Effector CD4-positive, alpha-beta T cell (primary cell): Measurements from ENCODE around the gene COL7A1.

Source experiments
- DNase-seq: peaks from one replicate; pipeline ENCODE4 v3.0.0-alpha.2; 2020

Gene COL7A1

DNA sequence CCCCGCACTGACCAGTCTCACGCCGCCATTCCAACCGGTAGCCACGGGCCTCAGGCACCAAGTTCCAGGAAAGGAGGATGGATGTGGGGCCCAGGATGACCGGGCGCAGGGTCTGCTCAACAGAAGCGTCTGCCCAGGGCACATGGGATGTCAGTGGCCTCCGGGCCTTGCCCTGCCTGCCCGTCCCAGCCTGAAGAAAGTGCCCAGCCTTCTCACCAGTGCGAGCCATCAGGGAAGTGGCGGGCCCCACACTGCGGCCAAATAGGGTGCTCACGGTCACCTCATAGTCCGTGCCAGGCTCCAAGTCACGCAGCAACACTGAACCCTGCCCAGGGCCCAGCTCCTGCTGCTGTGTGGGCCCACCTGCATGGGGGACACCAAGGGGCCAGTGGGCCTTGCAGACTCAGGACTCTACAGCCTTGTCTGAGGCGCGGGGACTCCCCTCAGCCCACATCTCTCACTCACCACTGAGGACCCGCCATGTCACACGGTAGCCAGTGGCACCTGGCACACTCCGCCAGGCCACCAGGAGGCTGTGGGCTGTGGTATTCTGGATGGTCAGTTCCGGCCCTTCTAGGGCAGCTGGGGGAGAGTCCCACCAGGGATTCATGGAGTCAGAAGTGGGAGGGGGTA, 3.1 kb downstream of the COL7A1 start:
- no peak for DNase-seq

DNA sequence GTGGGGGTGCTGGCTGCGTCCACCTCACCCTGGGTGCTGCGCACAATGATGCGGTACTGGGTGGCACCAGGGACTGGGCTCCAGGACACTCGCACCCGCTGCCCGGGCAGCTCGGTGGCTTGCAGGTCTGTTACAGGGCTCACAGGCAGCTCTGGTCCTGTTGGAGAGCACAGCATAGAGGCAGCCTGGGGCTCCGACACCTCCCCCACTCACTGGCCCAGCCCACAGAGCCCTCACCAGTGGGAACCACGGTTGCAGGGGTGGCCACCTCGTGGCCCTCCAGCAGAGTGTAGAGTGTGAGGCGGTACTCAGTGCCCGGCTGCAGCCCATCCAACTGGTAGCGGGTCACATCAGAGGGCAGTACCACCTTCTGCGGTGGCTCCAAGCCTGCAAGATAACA, 3.7 kb downstream of the COL7A1 start:
- no peak for DNase-seq

DNA sequence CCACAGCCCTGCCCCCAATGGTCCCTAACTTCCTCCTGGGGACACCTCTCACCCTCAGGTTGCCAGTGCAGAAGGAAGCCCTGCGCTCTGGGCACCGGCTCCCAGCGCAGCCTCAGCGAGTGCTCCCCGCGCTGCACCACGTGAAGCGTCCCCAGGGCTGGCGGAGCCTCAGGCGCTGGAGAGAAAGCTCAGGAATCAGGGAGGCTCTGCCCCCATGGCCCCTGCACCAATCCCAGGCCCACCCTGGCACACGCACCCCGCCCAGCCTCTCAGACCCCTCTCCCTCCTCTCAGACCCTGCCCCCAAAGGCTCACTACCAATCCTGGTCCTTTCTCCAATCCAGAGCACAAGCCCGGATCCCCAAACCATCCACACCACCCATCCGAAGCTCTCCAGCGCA, 6.9 kb downstream of the COL7A1 start:
- no peak for DNase-seq

DNA sequence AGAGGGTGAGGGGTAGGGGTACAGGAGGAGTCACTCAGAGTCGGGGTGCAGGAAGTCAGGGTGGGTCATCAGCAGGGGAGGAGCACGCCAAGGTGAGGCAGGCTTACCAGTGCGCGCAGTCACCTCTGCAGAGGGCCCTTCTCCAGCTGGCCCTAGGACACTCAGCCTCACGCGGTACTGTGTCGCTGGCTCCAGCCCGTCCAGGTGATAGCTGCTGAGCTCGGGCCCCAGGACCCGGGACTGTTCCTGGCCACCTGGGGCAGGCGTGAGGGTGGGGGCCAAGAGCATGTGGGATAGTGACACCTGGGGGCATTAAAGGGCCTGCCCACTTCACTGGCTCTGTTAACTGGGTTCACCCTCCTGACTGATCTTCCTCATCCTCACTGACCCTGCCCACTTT, 7.4 kb downstream of the COL7A1 start:
- no peak for DNase-seq

DNA sequence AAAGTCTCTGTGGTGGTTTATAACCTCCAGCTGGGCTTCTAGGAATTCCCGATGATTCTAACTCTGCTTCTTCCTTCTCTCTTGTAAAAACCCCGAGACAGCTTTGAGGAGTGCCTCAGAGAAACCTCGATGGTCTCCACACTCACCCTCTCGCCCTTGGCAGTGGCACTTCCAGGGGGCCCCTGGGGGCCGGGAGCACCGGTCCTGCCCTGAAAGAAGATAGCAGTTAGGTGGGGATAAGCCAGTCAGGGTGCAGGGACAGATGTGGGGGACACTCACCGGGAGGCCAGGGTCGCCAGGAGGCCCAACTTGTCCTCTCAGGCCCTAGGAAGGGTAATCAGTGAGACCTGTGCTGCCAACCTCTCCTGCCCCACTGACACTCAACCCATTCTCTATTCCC, 9.7 kb downstream of the COL7A1 start:
- DNase-seq, result no peak

DNA sequence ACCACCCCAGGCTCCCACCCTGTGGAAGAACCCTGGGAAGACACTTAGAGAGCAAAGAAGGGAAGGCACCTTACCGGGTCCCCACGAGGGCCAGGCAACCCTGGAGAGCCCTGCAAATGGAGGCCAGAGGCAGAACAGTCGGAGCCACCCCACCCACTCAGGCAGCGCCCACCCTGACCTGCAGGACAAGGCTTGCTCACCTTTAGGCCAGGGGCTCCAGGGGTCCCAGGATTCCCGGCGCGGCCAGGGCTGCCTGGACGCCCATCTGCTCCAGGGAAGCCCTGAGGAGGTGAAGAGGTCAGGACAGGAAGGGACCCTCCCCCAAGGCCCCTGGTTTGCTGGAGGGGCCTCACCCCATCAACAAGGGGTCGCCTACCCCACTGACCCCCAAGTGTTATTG, 10.3 kb downstream of the COL7A1 start:
- no peak for DNase-seq

DNA sequence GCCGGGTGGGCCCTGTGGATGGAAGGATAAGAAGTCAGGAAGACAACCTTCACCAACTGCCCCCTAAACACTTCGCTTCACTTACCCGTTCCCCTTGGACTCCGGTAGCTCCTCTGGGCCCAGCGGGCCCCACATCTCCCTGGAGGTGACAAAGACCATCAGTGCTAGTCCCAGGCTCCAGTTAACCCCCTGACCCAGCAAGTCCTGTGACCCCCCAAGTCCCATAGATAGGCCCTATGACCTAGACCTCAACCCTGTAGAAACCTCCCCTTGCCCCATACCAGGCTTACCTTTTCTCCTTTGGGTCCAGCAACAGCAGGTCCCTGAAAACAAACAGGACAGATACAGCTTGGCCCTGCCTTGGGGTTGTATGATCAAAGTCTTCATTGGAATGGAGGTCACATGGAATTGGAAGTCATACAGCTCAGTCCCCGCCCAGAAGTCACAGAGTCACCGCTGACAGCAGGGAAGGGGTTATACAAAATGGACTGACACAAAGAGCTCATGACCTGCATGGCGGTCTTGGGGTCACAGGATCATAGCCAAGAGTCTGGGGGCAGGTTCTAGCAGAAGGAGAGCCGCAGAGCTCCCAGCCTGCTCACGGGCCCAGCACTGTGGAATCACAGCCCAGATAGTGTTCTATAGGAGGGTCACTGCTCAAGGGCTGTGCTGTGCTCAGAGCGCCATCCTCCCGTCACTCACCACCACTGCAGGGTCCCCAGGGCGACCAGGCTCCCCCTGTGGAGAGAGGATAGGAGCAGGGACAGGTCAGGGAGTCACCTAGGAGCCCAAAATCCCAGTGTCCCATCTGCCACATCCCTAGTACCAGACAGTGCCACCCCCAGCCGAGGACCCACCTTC, 13.3 kb downstream of the COL7A1 start:
- DNase-seq, result no peak

DNA sequence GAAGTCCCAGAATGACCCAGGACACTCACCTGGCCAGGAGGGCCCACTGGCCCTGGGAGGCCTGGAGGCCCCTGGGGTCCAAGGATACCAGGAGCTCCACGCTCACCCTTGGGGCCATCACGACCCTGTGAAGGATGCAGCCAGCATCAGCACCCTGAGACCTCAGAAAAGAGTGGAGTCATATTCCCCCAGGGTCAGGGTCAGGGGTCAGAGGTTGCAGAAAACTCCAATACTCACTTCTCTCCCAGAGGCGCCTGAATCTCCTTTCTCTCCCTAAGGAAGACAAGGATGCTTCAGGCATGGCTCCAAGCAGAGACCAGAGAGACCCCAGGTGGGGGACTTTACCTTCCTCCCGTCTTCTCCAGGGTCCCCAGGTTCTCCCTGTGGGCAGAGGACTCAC, 18.5 kb downstream of the COL7A1 start:
- no peak for DNase-seq

DNA sequence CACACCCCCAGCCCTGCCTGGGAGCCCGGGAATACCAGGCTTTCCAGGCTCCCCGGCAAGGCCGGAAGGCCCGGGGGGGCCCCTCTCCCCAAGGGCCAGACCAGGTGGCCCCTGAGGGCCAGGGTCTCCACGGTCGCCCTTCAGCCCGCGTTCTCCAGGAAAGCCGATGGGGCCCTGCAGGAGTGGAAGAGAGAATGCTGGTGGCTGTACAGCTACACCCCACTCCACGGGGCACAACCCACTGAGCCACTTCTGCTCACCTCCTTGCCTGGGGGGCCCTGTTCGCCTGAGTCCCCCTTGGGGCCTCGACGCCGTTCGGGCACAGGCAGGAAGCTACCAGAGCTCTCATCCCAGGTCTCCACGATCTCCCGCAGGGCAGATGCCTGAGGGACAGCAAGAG, 19.8 kb downstream of the COL7A1 start:
- no peak for DNase-seq

DNA sequence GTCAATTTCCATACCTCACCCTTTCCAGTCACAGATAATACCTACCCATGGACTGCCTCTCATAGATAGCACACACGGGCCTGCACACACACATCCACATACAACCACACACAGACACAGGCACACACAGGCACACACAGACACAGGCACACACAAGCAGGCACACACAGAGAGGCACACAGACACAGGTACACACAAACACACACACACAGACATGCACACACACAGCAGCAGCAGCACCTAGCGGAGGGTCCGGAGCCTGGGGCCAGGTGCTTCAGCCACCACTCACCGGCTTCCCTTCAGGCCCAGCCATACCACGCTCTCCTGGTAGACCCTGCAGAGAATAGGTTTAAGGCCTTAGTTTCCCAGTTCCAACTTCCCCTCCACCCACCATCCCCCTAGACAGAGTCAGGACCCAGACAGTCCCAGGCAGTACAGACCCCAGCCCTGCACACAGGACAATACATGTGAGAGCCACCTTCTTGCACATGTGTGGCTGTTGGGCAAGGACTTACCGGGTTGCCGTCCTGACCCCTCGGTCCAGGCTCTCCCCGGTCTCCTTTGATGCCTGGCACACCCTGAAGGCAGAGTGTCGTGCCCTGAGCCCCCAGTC, 21.1 kb downstream of the COL7A1 start:
- DNase-seq, result no peak

DNA sequence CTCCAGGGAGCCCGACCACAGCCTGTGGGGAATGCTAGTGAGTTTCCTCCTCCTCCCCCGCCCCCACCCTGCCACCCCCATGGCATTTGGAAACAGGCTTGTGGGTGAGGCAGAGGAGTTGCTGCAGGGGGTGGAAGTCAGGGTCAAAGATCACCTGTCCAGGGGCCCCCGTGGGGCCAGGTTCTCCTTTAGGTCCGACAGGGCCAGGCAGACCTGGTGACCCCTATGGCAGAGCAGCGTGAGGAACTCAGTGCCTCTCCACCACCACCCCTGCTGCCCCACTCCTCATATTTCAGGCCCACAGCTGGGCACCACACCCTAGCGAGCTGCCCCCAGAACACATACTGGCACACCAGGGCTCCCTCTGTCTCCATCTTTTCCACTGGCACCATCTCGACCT, 22.6 kb downstream of the COL7A1 start:
- DNase-seq, result no peak

DNA sequence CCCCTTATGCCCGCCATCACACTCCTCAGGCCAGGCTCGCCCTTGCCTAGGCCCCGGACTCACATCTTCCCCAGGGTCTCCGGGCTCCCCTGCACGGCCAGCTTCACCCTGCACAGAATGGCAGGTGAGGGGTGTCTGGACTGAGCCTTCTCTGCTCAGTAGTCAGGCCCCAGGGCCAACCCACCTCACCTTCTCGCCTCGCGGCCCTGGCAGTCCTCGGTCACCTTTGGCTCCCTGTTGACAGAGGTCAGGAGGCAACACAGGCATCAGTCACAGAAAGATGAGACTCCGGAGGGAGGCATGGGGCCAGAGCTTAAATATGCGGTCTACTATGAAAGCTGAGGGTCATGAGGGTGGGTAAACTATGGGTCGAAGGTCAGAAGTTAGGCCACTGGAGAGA, 23.2 kb downstream of the COL7A1 start:
- no peak for DNase-seq

DNA sequence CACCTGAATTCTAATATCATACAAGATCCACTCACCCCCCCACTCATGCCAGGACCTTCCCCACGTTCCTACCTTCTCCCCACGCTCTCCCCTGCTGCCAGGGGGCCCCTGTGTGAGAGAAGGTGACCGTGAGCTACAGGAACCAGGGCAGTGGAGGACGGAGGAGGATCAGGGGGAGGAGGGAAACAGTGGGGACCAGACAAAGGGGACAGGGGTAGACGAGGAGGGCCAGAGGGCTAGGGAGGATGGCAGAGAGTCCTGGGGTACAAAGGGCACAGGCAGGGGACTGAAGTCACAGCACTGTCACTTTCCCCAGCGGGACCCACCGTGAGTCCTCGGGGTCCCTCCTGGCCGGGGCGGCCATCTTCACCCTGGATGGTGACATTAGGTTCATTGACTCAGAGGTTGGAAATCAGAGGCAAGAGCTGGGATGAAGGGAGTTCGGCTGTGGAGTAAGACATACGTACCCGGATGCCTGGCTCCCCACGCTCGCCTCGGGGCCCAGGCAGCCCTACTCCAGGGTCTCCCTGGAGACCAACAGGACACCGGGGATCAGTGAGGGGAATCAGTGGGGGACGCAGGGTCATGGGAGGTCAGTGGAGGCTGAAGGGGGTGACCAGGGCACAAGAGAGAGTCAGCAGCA, 25.2 kb downstream of the COL7A1 start:
- no peak for DNase-seq

DNA sequence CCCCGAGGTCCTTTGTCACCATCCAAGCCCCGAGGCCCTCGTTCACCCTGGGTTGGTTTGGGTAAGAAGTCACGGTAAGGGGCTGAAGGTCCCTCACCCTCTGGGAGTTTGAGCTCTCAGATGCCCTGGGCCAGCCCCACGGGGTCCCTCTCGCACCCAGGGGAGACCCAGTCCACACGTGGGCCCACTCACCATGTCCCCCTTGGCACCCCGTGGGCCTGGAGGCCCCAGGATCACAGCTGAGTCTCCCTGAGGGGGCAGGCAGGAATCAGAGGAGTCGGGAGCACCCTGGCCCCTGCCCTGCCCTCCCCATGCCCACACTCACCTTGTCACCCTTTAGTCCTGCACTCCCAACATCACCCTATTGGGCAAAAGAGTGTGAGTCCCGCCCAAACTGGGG, 25.7 kb downstream of the COL7A1 start:
- DNase-seq, result no peak

DNA sequence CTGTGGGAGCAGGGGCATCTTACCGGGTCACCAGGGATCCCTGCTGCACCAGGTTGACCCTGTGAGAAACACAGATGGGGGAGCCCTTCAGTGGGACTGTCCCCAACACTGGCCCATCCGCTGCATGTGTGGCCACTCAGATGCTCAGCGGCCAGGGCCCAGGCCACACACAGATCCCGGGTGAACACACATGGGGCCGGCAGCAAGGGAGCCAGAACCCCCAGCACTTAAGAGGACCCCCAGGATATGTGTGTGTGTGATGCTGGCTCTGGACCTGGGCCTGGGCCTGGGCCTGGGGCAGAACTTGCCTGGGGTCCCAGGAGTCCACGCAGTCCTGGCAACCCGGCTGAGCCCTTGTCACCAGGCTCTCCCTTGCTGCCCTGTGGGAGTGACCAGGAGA, 26.7 kb downstream of the COL7A1 start:
- DNase-seq, result no peak

DNA sequence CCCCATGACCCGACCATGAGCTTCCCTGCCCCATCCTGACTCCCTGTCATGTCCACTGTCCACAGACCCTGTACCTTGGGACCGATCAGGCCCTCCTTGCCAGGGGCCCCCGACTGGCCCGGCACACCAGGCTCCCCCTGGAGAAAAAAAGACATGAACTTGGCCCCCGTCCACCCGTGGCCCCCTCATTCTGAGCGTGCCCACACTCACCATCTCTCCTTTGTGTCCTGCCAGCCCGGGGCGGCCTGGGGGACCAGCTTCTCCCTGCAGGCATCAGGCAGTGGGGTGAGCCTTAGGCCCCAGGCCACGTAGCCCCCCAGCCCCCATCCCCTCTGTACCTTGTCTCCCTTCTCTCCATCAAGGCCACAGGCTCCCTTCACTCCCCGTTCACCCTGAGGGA, 27.6 kb downstream of the COL7A1 start:
- no peak for DNase-seq

DNA sequence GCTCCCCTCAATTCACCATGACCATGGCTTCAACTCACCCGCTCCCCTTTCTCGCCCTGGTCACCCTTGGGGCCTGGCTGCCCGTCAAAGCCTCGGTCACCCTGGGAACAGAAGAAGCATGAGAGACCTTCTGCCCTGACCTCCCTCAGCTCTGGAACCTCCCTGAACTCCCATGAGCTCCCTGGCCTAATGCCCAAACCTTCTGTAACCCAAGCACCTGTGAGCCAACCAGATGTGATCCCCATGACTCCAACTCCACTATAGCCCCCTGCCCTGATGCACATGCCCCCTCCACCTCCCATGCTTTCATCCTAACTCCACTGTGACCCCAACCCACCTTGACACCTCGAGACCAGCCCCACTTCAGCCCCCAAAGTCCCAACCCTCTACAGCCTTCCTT, 28.0 kb downstream of the COL7A1 start:
- DNase-seq, result no peak

DNA sequence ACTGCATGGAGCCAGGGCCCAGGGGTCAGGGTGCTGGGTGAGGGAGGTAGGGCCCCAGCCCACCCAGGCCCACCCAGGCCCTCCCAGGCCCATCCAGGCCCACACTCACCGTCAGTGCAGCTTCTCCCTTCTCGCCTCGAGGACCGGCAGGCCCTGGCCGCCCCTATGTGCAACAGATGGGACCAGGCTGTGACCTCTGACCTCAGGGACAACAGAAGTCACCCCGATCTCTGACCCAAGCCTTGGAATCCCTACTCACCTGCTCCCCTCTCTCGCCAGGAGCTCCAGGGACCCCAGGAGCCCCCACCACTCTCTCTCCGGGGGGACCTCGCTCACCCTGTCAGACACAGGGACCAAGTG, 28.7 kb downstream of the COL7A1 start:
- DNase-seq, result no peak

DNA sequence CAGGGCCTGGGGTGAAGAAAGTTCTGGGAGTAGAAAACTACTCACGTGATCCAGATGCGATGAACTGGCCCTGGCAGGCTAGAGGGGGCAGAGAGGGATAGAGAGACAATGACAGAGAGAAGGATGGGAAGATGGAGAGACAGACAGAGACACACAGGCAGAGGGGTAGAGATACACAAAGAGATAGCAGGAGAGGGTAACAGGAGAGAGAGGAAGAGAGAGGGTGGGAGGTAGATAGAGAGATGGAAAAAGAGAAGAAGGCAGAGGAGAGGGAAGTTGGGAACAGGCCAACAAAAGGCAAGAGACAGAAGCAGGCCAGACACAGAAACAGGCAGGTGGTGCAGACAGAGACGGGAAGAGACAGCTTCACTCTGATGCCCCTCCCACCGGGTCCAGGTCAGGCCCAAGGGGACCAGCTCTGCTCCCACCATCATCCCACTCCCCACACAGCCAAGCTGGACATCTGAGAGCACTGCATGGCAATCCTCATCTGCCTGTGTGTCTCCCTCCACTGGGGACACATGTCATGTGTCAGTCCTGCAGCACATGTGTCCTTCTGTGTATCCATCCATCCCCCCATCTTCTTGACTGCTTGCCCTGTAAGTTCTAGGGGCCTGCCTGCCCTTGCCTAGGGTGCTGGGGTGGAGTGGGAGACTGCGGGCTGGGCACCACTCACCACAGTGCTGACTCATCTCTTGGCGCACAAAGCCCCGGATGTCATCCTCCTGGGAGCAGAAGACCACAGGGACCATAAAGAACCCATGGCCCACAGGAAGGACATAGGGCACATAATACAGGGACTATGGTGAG, 29.3 kb downstream of the COL7A1 start:
- no peak for DNase-seq

DNA sequence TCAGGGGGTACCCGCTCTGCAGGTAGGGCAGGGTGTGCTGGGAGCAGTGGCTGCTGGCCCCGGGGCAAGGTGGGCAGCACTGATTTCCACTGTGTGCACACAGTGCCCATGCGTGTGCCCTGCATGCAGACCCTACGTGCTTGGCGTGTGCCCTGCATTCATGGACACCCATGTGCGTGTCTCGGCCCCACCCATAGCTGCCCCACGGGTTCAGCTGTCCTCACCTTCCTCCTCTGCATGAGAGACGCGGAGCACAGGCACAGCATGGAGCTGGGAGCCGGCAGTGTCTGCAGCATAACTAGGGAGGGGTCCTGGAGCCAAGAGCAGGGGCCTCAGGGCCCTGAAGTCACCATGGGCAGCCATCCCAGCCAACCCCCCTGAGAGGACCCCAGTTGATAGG, 29.9 kb downstream of the COL7A1 start:
- DNase-seq, result no peak

DNA sequence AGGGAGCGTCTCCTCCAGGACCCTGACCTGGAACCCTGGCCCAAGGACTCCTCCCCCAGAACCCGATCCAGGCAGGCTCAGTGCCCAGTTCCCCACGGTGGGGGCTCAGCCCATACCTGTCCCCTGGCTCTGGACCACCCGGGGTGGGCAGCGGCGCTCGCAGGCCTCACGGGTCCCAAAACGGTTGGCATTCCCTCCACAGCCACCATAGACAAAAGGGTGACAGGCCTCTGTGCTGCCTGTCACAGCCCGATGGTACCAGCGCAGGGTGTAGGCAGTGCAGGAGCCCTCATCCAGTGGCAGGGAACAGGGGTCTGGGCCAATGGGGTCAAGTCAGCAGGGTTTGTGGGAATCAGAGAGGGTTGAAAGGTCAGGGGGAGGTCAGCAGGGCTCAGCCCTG, 30.5 kb downstream of the COL7A1 start:
- DNase-seq, result no peak

DNA sequence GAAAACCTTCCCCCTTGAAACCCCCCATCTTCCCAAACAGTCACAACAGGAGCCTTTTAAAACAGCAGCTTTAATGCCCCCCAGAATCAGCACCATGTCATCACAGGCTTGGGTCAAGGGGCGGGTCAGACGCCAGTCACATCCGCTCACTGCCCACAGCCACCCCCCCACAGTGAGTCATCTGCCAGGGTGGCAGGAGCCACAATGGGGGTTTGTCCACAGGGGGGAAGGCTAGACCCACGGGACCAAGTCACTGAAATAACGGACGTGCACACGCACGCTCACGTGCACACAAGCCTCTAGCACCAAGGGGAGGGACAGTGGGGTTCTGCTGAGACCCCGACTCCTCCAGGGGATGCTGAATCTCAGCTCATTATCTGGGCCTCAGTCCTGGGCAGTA, 31.1 kb downstream of the COL7A1 start:
- DNase-seq, result no peak

DNA sequence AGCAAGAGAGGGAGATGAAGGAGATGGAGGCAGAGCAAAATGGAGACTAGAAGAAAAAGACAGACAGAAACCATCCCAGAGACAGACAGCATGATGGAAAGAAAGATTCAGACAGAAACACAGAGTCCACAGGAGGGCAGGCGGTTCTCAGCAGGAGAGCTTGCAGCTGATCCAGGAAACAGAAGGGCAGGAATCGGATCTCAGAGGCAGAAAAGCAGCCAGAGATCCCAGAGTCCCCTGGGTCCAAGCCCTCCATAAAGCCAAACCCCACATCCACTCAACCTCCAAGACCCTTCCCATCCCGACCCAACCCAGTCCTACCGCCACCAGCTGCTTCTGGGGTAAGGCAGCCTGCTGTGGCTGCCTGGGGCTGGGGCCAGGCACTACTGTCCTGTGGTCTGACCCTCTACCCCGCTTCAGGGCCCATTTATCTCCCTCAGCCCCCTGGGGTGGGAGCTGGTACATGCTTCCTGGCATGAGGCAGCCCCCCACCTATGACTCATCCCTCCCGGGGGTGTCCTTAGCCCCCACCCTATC, 31.7 kb downstream of the COL7A1 start, which contains the start of gene UCN2:
Gene UCN2, minus strand, starts transcription at position 400 of the 537 bp plus-strand sequence. CDS start 657 bp downstream, outside the sequence.
- DNase-seq, result no peak
